Left lung (tissue), 10 donors: ENCODE measurements around the gene ADAMTS7. TPM values are rescaled to one million over a fixed set of nuclear protein-coding genes. Genes with fewer than 3 reads are reported as not detected.
"Not testable (repeated sequence)": the region's sequence is repeated elsewhere in the genome, so short reads cannot be mapped to it uniquely, and the experiment has no call there.

ENCODE experiments used
- ATAC-seq: fragments of 200-7000 bp; cut with Tn5 transposase; one replicate; pipeline ENCODE4 v1.9.1; 2020; ENCODE audit warnings: moderate library complexity
- DNase-seq, 4 donors: peaks; one replicate each; pipeline ENCODE4 v3.0.0-alpha.2; 2013 to 2020
- H3K27ac ChIP-seq, 2 donors: fragments of 200-600 bp; sonication (generic) in 1 of 2; one replicate each; pipeline versions ENCODE4 v1.5.0 to v1.8.0; 2020 to 2021
- H3K27me3 ChIP-seq, 2 donors: fragments of 200-600 bp; sonication (generic) in 1 of 2; one replicate each; pipeline versions ENCODE4 v1.5.0 to v1.8.0; 2020 to 2021
- H3K36me3 ChIP-seq, 2 donors: fragments of 200-600 bp; sonication (generic) in 1 of 2; one replicate each; pipeline versions ENCODE4 v1.5.0 to v1.8.0; 2020 to 2021
- H3K4me1 ChIP-seq, 2 donors: fragments of 200-600 bp; one replicate each; pipeline ENCODE4 v1.8.0; 2021
- H3K4me3 ChIP-seq, 2 donors: fragments of 200-600 bp; sonication (generic) in 1 of 2; one replicate each; pipeline versions ENCODE4 v1.5.0 to v1.8.0; 2020 to 2021; ENCODE audit warnings: mild to moderate bottlenecking in 1 of 2
- H3K9me3 ChIP-seq, 2 donors: fragments of 200-600 bp; sonication (generic) in 1 of 2; one replicate each; pipeline versions ENCODE4 v1.5.0 to v1.8.0; 2020 to 2021
- intact Hi-C, 2 donors: fragments of 100-400 bp; cut with DNase I; formaldehyde crosslinking; loops; one replicate each; pipeline versions ENCODE4 v1.11.2 to v1.14.2; 2022
- polyA plus RNA-seq, 6 donors: library from polyadenylated mRNA; unstranded; fragments of 120-200 nt; gene quantifications; one replicate each; pipeline ENCODE4 v1.2.1, GENCODE V29; 2013; ENCODE audit not compliant: insufficient read length in 6 of 6
- total RNA-seq, 2 donors: library from RNA; stranded (reverse); fragmentation: NEBNext Ultra II Directional; extraction: Animal tissue kit (Norgen Biotek cat#: 25700); gene quantifications; one replicate each; pipeline ENCODE4 v1.2.1, GENCODE V29; 2021
- TF ChIP-seq, protein P1 (sequence below), 2 donors: fragments of 200-600 bp; sonication (generic) in 1 of 2; IDR thresholded peaks; one replicate each; pipeline versions ENCODE4 v1.5.0 to v1.8.0; 2021; ENCODE audit warnings: antibody characterized with exemption in 2 of 2
- donor health status: DM: no; HTN: yes; CAD: no.
- donor health status: DM: no; HTN: no; CAD: no.

Gene ADAMTS7
- total and polyA plus RNA-seq, 8 donors, result 8.7 to 56.0 (median 36.0) TPM

DNA sequence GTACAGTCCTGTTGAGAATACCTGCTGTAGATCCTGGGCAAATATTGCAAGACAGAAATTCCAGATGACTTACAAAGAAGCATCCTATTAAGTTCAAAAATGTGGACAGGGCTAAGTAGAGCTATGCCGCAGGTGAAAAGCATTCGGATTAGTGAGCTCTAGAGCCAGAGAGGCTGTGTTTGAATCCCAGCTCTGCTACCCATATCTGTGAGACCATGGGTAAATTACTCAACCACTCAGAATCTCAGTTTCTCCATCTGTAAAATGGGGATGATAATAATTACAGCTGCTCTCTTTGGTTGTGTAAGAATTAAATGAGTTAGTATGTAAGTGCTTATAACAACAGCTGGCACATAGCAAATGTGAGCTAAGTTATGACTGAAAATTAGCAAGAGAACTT, 3.9 kb downstream of the ADAMTS7 start:
- H3K4me1 ChIP-seq, result peaks cover 0 to 22% of the 10 kb centered on the region in 2 donors
- TF ChIP-seq, protein P1, sequence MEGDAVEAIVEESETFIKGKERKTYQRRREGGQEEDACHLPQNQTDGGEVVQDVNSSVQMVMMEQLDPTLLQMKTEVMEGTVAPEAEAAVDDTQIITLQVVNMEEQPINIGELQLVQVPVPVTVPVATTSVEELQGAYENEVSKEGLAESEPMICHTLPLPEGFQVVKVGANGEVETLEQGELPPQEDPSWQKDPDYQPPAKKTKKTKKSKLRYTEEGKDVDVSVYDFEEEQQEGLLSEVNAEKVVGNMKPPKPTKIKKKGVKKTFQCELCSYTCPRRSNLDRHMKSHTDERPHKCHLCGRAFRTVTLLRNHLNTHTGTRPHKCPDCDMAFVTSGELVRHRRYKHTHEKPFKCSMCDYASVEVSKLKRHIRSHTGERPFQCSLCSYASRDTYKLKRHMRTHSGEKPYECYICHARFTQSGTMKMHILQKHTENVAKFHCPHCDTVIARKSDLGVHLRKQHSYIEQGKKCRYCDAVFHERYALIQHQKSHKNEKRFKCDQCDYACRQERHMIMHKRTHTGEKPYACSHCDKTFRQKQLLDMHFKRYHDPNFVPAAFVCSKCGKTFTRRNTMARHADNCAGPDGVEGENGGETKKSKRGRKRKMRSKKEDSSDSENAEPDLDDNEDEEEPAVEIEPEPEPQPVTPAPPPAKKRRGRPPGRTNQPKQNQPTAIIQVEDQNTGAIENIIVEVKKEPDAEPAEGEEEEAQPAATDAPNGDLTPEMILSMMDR (IDR thresholded peaks at IDR 0.05), result no peak
- H3K9me3 ChIP-seq, result no peaks in the 10 kb centered on the region
- no peak overlapping the region for H3K27ac ChIP-seq
- intact Hi-C loops, result no loop called here
- ATAC-seq (no peak), DNase-seq (no peak)
- peaks cover 0 to 40% of the 10 kb centered on the region in 2 donors for H3K27me3 ChIP-seq
- no peak overlapping the region for H3K4me3 ChIP-seq
- H3K36me3 ChIP-seq, result no peaks in the 10 kb centered on the region

DNA sequence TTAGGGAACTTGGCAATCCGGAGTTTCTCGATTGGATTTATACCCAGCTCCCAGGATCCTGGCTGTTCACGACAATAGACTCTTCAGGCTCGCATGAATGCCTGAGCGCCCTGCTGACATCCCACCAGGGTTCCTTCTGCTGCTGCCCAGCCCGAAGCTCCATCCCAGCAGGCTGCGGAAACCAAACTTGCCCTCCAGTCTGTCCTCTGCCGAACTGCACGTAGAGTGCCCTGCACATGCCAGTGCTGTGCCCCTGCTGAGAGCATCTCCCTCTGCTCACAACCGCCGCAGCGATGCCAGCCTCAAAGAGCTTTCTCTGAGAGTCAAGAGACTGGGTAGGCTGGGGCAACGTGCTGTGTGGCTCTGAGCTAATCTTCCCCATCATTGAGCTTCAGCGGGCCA, 6.9 kb downstream of the ADAMTS7 start:
- intact Hi-C loops, result no loop called here
- H3K9me3 ChIP-seq, result no peaks in the 10 kb centered on the region
- no peak overlapping the region for H3K27ac ChIP-seq
- H3K36me3 ChIP-seq, result no peaks in the 10 kb centered on the region
- no peaks in the 10 kb centered on the region for H3K4me1 ChIP-seq
- ATAC-seq (no peak), DNase-seq (no peak)
- no peak overlapping the region for H3K4me3 ChIP-seq
- peaks cover 0 to 11% of the 10 kb centered on the region in 2 donors for H3K27me3 ChIP-seq
- TF ChIP-seq, protein P1 (IDR thresholded peaks at IDR 0.05), result no peak

DNA sequence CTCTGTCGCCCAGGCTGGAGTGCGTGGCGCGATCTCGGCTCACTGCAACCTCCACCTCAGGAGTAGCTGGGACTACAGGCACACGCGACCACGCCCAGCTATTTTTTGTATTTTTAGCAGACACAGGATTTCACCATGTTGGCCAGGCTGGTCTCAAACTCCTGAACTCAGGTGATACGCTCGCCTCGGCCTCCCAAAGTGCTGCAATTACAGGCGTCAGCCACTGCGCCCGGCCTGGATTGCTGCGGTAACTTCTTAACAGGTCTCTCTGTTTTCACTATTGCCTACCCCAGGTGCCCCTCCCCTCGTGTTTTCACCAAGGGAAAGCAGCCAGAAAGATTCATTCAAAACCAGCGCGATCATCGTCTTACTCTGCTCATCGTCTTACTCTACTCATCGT, 10.5 kb downstream of the ADAMTS7 start:
- Histone ChIP-seq H3K4me1 (no peaks in the 10 kb centered on the region), H3K27me3 (no peaks in the 10 kb centered on the region), H3K27ac (no peak overlapping the region), H3K36me3 (no peaks in the 10 kb centered on the region), H3K9me3 (no peaks in the 10 kb centered on the region), H3K4me3 (no peak overlapping the region)
- ATAC-seq (no peak), DNase-seq (no peak)
- intact Hi-C loops, result no loop called here
- TF ChIP-seq, protein P1 (IDR thresholded peaks at IDR 0.05), result no peak

DNA sequence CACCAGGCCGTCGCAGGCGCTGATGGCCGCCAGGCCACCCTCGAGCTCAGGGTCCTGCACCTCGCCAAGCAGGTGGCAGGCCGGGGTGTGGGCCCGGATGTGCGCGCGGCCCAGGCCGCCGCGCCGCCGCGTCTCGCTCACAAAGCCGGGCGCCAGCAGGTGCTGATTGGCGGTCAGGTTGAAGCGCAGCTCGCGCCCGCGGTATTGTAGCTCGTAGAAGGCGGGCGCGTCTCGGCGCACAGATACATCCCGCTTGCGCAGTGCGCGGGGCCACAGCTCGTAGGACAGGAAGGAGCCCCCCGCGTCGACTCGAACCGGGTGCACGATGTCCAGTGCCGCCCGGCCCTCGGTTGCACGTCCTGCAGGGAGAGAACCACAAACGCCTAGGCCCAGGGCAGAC, 11.1 kb downstream of the ADAMTS7 start:
- no peak overlapping the region for H3K27ac ChIP-seq
- intact Hi-C loops, result no loop called here
- H3K27me3 ChIP-seq, result no peaks in the 10 kb centered on the region
- H3K36me3 ChIP-seq, result no peaks in the 10 kb centered on the region
- no peak overlapping the region for H3K4me3 ChIP-seq
- no peaks in the 10 kb centered on the region for H3K9me3 ChIP-seq
- TF ChIP-seq, protein P1 (IDR thresholded peaks at IDR 0.05), result no peak
- ATAC-seq, result no peak
- DNase-seq, result no peak
- H3K4me1 ChIP-seq, result no peaks in the 10 kb centered on the region

DNA sequence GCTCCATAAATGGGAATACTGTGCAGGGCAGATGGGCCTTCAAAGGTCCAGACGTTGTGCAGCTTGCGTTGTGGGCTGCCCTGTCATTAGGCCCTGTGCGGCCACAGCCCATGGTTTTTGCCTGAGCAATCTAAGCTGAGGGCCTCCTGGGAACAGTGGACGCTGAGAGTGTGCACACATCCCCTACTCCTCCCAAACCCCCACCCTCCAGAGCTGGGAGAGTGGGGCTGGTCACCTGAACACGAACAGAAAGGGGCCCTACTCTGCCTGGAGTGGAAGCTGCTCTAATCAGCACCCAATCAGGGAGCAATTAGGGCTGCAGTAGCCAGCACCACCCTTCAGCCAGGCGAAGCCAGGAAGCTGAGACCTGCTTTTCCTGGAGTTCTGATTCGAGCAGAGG, 12.2 kb downstream of the ADAMTS7 start:
- DNase-seq, H3K27ac ChIP-seq, H3K4me1 ChIP-seq, H3K27me3 ChIP-seq, H3K4me3 ChIP-seq, ATAC-seq, intact Hi-C loops, H3K36me3 ChIP-seq, H3K9me3 ChIP-seq: not testable (repeated sequence)

DNA sequence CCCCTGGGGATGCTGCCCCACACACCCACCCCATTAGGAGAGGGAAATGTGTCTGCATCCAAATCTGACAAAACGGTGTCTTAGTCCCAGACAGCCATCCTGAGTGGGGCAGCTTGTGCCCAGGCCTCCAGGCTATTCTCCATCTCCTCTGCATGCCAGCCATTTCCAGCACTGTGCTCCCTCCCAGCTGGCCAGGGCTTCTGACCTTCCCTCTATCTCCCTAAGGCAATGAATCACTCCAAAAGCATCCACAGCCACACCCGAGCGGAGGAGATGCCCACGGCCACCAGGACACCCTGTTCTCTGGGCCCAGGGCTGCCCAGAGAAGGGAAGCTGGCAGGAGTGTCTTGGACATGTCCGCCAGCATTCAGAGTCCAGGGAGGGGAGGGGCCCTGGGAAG, 12.9 kb downstream of the ADAMTS7 start:
- DNase-seq, H3K9me3 ChIP-seq, H3K4me3 ChIP-seq, H3K27me3 ChIP-seq, intact Hi-C loops, H3K36me3 ChIP-seq, H3K4me1 ChIP-seq, H3K27ac ChIP-seq, ATAC-seq: not testable (repeated sequence)
